HG02938 (cell line): ENCODE results near the gene TNFRSF11A.

Experiments used
- ATAC-seq: cut with Tn5 transposase; IDR thresholded peaks from one replicate; pipeline ENCODE4 v1.9.1; 2021; ENCODE audit warnings: mild to moderate bottlenecking, moderate library complexity; ENCODE audit not compliant: unreplicated experiment

The TNFRSF11A gene

DNA sequence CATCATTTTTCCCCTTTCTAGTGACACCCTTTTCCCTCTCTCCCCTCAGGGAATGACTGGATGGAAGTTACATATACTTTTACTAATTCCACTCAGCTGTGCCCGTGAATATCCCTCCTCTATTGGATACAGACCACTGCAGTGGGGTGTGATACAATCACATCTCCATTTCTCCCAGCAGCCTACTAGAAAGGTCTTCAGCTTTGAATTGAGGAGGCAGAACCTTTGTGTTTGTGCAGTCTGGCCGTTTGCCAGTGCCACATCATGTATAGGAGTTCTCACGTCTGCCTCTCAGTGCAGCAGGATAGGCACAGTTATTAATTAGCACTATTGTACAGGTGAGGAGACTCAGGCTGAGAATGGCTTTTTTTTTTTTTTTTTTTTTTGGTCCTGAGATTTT lies 16.4 kb downstream of the TNFRSF11A start:
- no peak for ATAC-seq

- no peak for ATAC-seq
Observed at GRCh38 chr18:62342884-62343283, 17.8 kb downstream of the TNFRSF11A start.

DNA sequence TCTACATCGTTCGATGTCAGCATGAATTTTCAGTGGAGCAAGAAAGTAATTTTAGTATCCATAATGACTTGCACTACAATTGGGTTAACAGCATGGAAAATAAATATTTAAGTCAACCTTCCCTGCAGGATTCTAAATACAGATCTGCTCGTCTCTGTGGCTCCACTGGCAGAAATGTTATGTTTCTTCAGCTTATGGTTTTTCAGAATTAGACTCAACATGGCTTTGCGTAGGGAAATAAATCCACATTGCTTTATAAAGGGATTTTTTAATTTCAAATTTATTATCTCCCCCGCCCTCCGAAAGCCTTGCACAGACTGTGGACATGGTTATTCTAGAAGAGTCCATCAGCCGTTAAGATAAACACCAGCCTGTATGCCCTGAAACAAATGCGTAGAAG lies 18.2 kb downstream of the TNFRSF11A start:
- ATAC-seq: no peak

- no peak for ATAC-seq
Observed at GRCh38 chr18:62345909-62346308, 20.8 kb downstream of the TNFRSF11A start.

- no peak for ATAC-seq
Observed at GRCh38 chr18:62346333-62347088, 21.4 kb downstream of the TNFRSF11A start.

DNA sequence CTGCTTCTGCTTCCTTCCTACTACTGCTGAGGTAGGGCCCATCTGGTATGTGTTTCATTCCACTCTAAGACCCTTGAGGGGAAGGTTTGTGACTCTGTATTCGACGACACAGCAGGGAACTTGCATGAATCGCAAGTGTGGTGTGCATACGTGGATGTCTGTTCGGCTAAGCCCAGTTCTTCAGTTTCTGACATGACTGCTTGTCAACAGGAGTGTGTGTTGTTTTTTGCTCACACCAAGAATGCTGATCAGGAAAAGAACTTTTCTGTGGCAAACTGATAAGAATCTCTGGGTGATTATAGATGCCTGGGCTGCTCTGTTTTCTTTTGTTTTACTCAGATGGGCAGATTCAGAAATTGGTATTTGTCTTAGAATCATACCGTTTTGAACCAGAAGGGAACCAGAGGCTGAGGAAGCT lies 22.0 kb downstream of the TNFRSF11A start:
- ATAC-seq: no peak

DNA sequence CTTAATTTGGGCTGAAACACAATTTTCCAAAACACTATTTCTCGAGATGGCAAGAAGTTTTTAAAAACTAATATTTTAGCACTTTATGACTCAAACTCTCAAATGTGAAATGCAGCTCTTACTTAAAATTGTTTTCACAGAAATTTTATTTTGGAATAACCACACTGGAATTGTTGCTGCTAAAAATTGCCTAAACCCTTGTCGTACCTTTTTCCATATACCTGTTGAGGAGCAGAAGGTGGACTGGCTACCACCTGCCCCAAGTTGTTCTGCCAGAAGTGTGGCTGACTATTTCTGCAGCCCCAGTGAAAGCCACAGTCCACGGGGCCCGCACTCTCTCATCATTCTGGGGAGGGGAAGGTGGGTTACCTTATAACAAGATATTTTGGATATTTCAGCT lies 23.4 kb downstream of the TNFRSF11A start:
- no peak for ATAC-seq

- ATAC-seq: no peak
Observed at GRCh38 chr18:62353170-62353569, 28.1 kb downstream of the TNFRSF11A start.

- no peak for ATAC-seq
Observed at GRCh38 chr18:62354151-62354550, 29.0 kb downstream of the TNFRSF11A start.

- peak; percentile 44 for ATAC-seq
Observed at GRCh38 chr18:62357079-62357719, 32.1 kb downstream of the TNFRSF11A start.

GRCh38 chr18:62360805-62361204 lies 35.7 kb downstream of the TNFRSF11A start:
- no peak for ATAC-seq

- ATAC-seq: no peak
Observed at GRCh38 chr18:62361288-62361687, 36.2 kb downstream of the TNFRSF11A start.

GRCh38 chr18:62364558-62364957 lies 39.4 kb downstream of the TNFRSF11A start:
- ATAC-seq: no peak

GRCh38 chr18:62365420-62365819 lies 40.3 kb downstream of the TNFRSF11A start:
- no peak for ATAC-seq

GRCh38 chr18:62366992-62367391 lies 41.9 kb downstream of the TNFRSF11A start:
- ATAC-seq: no peak

GRCh38 chr18:62368100-62368499 lies 43.0 kb downstream of the TNFRSF11A start:
- peak; percentile 49 for ATAC-seq

- ATAC-seq: no peak
Observed at GRCh38 chr18:62369129-62369644, 44.1 kb downstream of the TNFRSF11A start.

DNA sequence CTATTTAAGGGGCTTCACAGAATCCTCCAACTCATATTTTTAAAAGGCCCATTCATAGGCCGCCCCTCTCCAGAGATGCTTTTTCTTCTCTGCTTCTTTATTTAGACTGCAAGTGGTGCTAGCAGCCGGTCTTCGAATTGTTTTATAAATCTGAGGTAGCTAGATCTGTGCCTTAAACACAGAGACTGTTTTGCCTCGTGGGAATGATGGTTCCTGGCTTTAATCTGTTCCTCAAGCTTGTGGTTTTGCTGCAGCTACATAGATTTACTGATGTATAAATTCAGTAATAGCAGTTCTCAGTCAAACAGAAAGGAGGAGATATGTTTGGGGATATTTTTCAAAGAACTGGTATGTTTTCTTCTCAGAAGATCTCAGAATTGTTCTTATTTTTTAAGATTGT lies 45.3 kb downstream of the TNFRSF11A start:
- ATAC-seq: no peak

DNA sequence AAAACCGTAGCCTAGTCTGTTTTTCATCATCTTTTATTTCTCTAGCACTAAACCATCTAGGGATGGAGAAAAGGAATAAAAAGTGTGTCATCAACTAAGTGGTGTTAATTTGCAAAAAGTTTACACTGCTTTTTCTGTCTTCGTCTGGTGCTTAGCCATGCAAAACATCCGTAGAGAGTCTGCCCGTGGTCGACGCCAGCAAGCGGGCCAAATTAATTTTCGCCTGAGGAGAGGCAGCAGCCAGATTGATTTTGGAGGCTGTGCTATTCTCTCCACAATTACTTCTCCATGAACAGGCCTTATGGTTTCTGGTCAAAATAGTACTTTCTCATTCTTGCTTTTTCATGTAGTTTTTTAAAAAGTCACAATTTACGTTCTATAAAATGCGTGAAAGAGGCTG lies 46.3 kb downstream of the TNFRSF11A start:
- ATAC-seq: no peak

- ATAC-seq: peak; percentile 75
Observed at GRCh38 chr18:62372156-62372555, 47.0 kb downstream of the TNFRSF11A start.

GRCh38 chr18:62372882-62373281 lies 47.8 kb downstream of the TNFRSF11A start:
- no peak for ATAC-seq

DNA sequence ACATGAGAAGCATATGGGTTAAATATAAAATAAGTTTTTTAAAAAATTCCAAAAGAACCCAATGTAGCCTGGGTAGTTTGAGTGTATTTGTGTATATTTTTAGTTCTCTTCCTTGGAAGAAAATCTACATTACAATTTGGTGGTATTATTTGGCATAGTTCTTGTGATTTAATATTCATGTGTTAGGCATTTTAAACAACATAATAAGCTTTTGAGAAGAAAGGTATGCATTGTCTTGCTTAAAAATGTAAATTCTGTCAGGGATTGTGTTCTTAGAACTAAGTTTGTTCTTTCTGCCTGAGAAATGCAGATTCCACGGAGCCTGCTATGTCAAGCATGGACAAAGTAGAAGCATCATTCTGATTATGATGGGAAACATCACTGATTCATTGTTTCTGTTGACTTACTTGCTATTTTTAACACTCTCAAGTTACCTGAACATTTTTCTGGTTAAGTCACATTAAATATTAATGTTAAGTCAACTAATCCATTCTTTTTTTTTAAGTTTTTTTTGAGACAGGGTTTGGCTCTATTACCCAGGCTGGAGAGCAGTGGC lies 49.4 kb downstream of the TNFRSF11A start:
- ATAC-seq: no peak
